Breast epithelium (tissue), 3 donors: ENCODE results near the gene FAM227B.

Source experiments
- CTCF ChIP-seq, 3 donors: fragments of 450-650 bp; IDR thresholded peaks; one replicate each; pipeline ENCODE4 v1.5.1; 2016 to 2017; ENCODE audit warnings: antibody characterized with exemption in 3 of 3, mild to moderate bottlenecking in 3 of 3, moderate library complexity in 3 of 3
- POLR2A ChIP-seq: fragments of 450-650 bp; IDR thresholded peaks from one replicate; pipeline ENCODE4 v1.6.1; 2016; ENCODE audit warnings: antibody characterized with exemption, mild to moderate bottlenecking, moderate library complexity

DNA sequence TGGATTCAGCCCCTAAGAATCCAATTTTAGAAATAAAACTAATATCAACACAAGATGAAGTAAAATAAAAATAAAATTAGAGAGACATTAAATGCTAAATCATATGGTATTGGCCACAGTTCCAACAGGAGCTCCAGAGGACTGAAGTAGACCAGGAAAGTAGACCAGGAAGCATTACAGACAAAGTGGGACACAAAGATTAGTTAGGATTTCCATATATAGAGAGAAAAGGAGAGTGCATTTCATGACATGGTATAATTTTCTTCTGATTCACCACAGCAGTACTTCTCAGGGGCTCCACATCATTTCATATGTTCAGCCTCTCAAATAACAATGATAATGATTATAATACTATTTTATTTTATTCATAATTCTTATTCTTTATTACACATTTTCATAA, 179.3 kb downstream of the FAM227B start:
- no peak for TF ChIP-seq CTCF (IDR thresholded peaks at IDR 0.05)
- TF ChIP-seq POLR2A = no peak
